WTC11 (cell line): ENCODE measurements around the gene KRTAP25-1. TPM values are rescaled to one million over a fixed set of nuclear protein-coding genes. Genes with fewer than 3 reads are reported as not detected.
A peak's percentile ranks its signal among the peaks of the same experiment; 100 is the strongest.

ENCODE experiments used
- ATAC-seq: fragments of 200-7000 bp; cut with Tn5 transposase; 2 replicates; pipeline ENCODE4 v1.10.0; 2021; ENCODE audit warnings: mild to moderate bottlenecking, moderate library complexity
- CTCF ChIA-PET: fragments of 300-600 bp; sonication (Branson Sonifier 250); formaldehyde crosslinking; loops from one replicate; lab custom pipeline; 2021; ENCODE audit warnings: antibody characterized with exemption; lab: Charles Lee
- POLR2A ChIA-PET: fragments of 350-600 bp; sonication (Branson Sonifier 250); formaldehyde crosslinking; loops from one replicate; lab custom pipeline; 2021; ENCODE audit warnings: antibody characterized with exemption; lab: Charles Lee
- DNase-seq: peaks from one replicate; pipeline ENCODE4 v3.0.0; 2021; ENCODE audit warnings: low spot score
- H3K27ac Mint-ChIP-seq: 2 replicates; pipeline ENCODE4 v1.8.0; 2021; ENCODE audit warnings: mixed read lengths
- H3K27me3 Mint-ChIP-seq: 2 replicates; pipeline ENCODE4 v1.8.0; 2021; ENCODE audit warnings: low read depth, mild to moderate bottlenecking, moderate library complexity, mixed read lengths
- H3K36me3 Mint-ChIP-seq: 2 replicates; pipeline ENCODE4 v1.8.0; 2021; ENCODE audit warnings: mixed read lengths
- H3K4me1 Mint-ChIP-seq: 2 replicates; pipeline ENCODE4 v1.8.0; 2022; ENCODE audit warnings: mixed read lengths
- H3K4me3 Mint-ChIP-seq: 2 replicates; pipeline ENCODE4 v1.8.0; 2021; ENCODE audit warnings: mild to moderate bottlenecking, moderate library complexity, mixed read lengths
- H3K9me3 Mint-ChIP-seq: 2 replicates; pipeline ENCODE4 v1.8.0; 2021; ENCODE audit warnings: mixed read lengths
- AFF4 ChIP-seq: sonication (generic); formaldehyde crosslinking; IDR thresholded peaks from 2 replicates; pipeline ENCODE4 v1.8.1; 2023; ENCODE audit warnings: mild to moderate bottlenecking, missing genetic modification reagents, borderline replicate concordance
- CBFB ChIP-seq: sonication (generic); formaldehyde crosslinking; IDR thresholded peaks from 2 replicates; pipeline ENCODE4 v1.8.1; 2022; ENCODE audit warnings: mild to moderate bottlenecking, low read depth, missing genetic modification reagents
- CREB1 ChIP-seq: sonication (generic); formaldehyde crosslinking; IDR thresholded peaks from 2 replicates; pipeline ENCODE4 v1.8.0; 2023; ENCODE audit warnings: mild to moderate bottlenecking, missing genetic modification reagents
- CREM ChIP-seq: sonication (generic); formaldehyde crosslinking; IDR thresholded peaks from 2 replicates; pipeline ENCODE4 v1.8.1; 2022; ENCODE audit warnings: mild to moderate bottlenecking, missing genetic modification reagents, moderate library complexity
- CTCF ChIP-seq: fragments of 200-600 bp; IDR thresholded peaks from 2 replicates; pipeline ENCODE4 v1.8.0; 2022; ENCODE audit warnings: antibody characterized with exemption
- FOXP4 ChIP-seq: sonication (generic); formaldehyde crosslinking; IDR thresholded peaks from 2 replicates; pipeline ENCODE4 v1.8.0; 2022; ENCODE audit warnings: mild to moderate bottlenecking, missing genetic modification reagents
- GRHL2 ChIP-seq: fragments of 250-450 bp; sonication (Bioruptor Pico); IDR thresholded peaks from 2 replicates; pipeline ENCODE4 v1.8.0; 2022; ENCODE audit warnings: mild to moderate bottlenecking, moderate library complexity; ENCODE audit not compliant: insufficient replicate concordance, severe bottlenecking
- HMGA2 ChIP-seq: fragments of 250-450 bp; sonication (Bioruptor Pico); IDR thresholded peaks from 2 replicates; pipeline ENCODE4 v1.4.0; 2021; ENCODE audit warnings: mild to moderate bottlenecking, moderate library complexity
- IRF2 ChIP-seq: sonication (generic); formaldehyde crosslinking; IDR thresholded peaks from 2 replicates; pipeline ENCODE4 v1.8.0; 2022; ENCODE audit warnings: low read depth, missing genetic modification reagents, borderline replicate concordance
- USF2 ChIP-seq: sonication (generic); formaldehyde crosslinking; IDR thresholded peaks from 2 replicates; pipeline ENCODE4 v1.8.1; 2023; ENCODE audit warnings: mild to moderate bottlenecking, missing genetic modification reagents, moderate library complexity
- total RNA-seq: library from RNA; stranded (reverse); gene quantifications from 3 replicates; pipeline ENCODE4 v1.2.3, GENCODE V29; 2021

KRTAP25-1 gene
- total RNA-seq, 1 experiment from 2014 or later: not detected

- no peaks in the 10 kb centered on the region; the same call in 1 of the 2 replicates for H3K27me3 Mint-ChIP-seq
- TF ChIP-seq CBFB (CRISPR knock-in tag): no peak
- no peak for TF ChIP-seq CREM (CRISPR knock-in tag)
- TF ChIP-seq AFF4 (CRISPR knock-in tag): no peak
- TF ChIP-seq HMGA2 (CRISPR knock-in tag): no peak
- no peak for TF ChIP-seq GRHL2 (CRISPR knock-in tag)
- no peak for TF ChIP-seq CREB1
Observed at GRCh38 chr21:30271156-30271555, 18.2 kb downstream of the KRTAP25-1 start.

GRCh38 chr21:30269803-30270530 is 19.3 kb downstream of the KRTAP25-1 start:
- ATAC-seq: no peak
- H3K27ac Mint-ChIP-seq: no peak overlapping the region
- no peak for DNase-seq
- no peaks in the 10 kb centered on the region for H3K4me1 Mint-ChIP-seq
- no peaks in the 10 kb centered on the region for H3K36me3 Mint-ChIP-seq
- POLR2A ChIA-PET: no interaction called here
- no peaks in the 10 kb centered on the region; the same call in 1 of the 2 replicates for H3K27me3 Mint-ChIP-seq
- H3K9me3 Mint-ChIP-seq: peaks cover 7% of the 10 kb centered on the region
- no peak overlapping the region for H3K4me3 Mint-ChIP-seq
- no peak for TF ChIP-seq USF2 (CRISPR knock-in tag)
- no peak for TF ChIP-seq CREM (CRISPR knock-in tag)
- TF ChIP-seq, all 79 proteins: peak for 0
- CTCF ChIA-PET: interaction anchor here (0.8 to 2.8 kb wide), 2 partner anchors 12 to 194 kb away, joined by 3 to 9 read pairs; no protein-coding TSS in a partner anchor

More at GRCh38 chr21:30271156-30271555, 18.2 kb downstream of the KRTAP25-1 start:
- Mint-ChIP-seq H3K9me3 (no peaks in the 10 kb centered on the region), H3K4me1 (no peaks in the 10 kb centered on the region), H3K36me3 (no peaks in the 10 kb centered on the region), H3K4me3 (no peak overlapping the region), H3K27ac (no peak overlapping the region)
- no peak for ATAC-seq
- CTCF ChIA-PET: no interaction called here
- DNase-seq: no peak
- POLR2A ChIA-PET: no interaction called here

GRCh38 chr21:30268608-30269197 is 20.6 kb downstream of the KRTAP25-1 start:
- Mint-ChIP-seq H3K36me3 (no peaks in the 10 kb centered on the region), H3K9me3 (peaks cover 11% of the 10 kb centered on the region), H3K27ac (no peak overlapping the region), H3K4me1 (no peaks in the 10 kb centered on the region), H3K27me3 (no peaks in the 10 kb centered on the region; the same call in 1 of the 2 replicates), H3K4me3 (no peak overlapping the region)
- CTCF ChIA-PET: interaction anchor here (0.5 to 2.8 kb wide), 10 partner anchors 11 to 626 kb away, joined by 3 to 11 read pairs (median 4); no protein-coding TSS in a partner anchor
- TF ChIP-seq CTCF (peak; percentile 50; the same call in 1 of the 2 replicates), IRF2 (CRISPR knock-in tag) (no peak)
- ATAC-seq (peak; percentile 89), DNase-seq (no peak)
- POLR2A ChIA-PET: no interaction called here

GRCh38 chr21:30257773-30258172 is 31.5 kb downstream of the KRTAP25-1 start:
- Mint-ChIP-seq H3K4me3 (no peak overlapping the region), H3K27me3 (no peaks in the 10 kb centered on the region), H3K36me3 (no peaks in the 10 kb centered on the region), H3K4me1 (no peaks in the 10 kb centered on the region), H3K9me3 (peaks cover 8% of the 10 kb centered on the region), H3K27ac (no peak overlapping the region)
- ChIA-PET CTCF (interaction anchor here (0.6 to 2.1 kb wide), 14 partner anchors 11 to 319 kb away, joined by 3 to 11 read pairs (median 3); partner anchors contain the start of gene GRIK1), POLR2A (no interaction called here)
- DNase-seq (peak; percentile 27), ATAC-seq (peak; percentile 98)
- TF ChIP-seq FOXP4 (CRISPR knock-in tag) (no peak), CTCF (peak; percentile 61)
